K562 (cell line): Measurements from ENCODE around the gene AGAP3. TPM values are rescaled to one million over a fixed set of nuclear protein-coding genes. Genes with fewer than 3 reads are reported as not detected.

Experiments
- ATF1 ChIP-seq, 2 experiments: fragments of 450-650 bp in 1 of 2; IDR thresholded peaks; 2 replicates each; pipeline ENCODE4 v1.6.1; 2016; ENCODE audit warnings: missing compliant biosample characterization in 1 of 2, missing genetic modification characterization in 1 of 2
- GABPB1 ChIP-seq: sonication (generic); formaldehyde crosslinking; IDR thresholded peaks from 2 replicates; pipeline ENCODE4 v1.8.0; 2022; ENCODE audit warnings: mild to moderate bottlenecking, missing genetic modification reagents
- MEF2A ChIP-seq: IDR thresholded peaks from 2 replicates; pipeline ENCODE4 v1.6.1; 2011; ENCODE audit warnings: low read depth, mild to moderate bottlenecking, low read length, moderate library complexity; ENCODE audit not compliant: control insufficient read depth
- RBM39 ChIP-seq: fragments of 200-400 bp; formaldehyde crosslinking; optimal IDR thresholded peaks from 2 replicates; pipeline ENCODE3; 2018; ENCODE audit warnings: low read depth, low read length
- STAG1 ChIP-seq: sonication (generic); formaldehyde crosslinking; IDR thresholded peaks from 2 replicates; pipeline ENCODE4 v1.5.0; 2020; ENCODE audit warnings: missing genetic modification reagents, borderline replicate concordance
- TEAD2 ChIP-seq: fragments of 450-650 bp; IDR thresholded peaks from 2 replicates; pipeline ENCODE4 v1.6.1; 2016; ENCODE audit warnings: missing genetic modification characterization, control low read depth, missing compliant biosample characterization
- ZNF140 ChIP-seq: fragments of 250-450 bp; sonication (Bioruptor Pico); IDR thresholded peaks from 2 replicates; pipeline ENCODE4 v1.8.0; 2021; ENCODE audit warnings: moderate library complexity, mild to moderate bottlenecking, inconsistent platforms
- ZNF407 ChIP-seq: fragments of 450-650 bp; IDR thresholded peaks from 2 replicates; pipeline ENCODE4 v1.6.1; 2016; ENCODE audit warnings: low read depth
- polyA plus RNA-seq, 8 experiments: library from polyadenylated mRNA; depleted of rRNA in 4 of 8; stranded (reverse) in 5 of 8; unstranded in 3 of 8; fragments of >200 nt; fragmentation: Nextera tagmentation in 2 of 8; fragmentation: Illumina TruSeq in 1 of 8; extraction: Ambion mirVana in 2 of 8; extraction: Trizol in 1 of 8; gene quantifications; 2 replicates each; pipeline versions ENCODE4 v1.2.1 to v1.2.3, GENCODE V29; 2011 to 2014; ENCODE audit warnings: inconsistent platforms in 1 of 8, missing spikeins in 1 of 8
- total RNA-seq, 7 experiments: library from RNA; depleted of rRNA in 6 of 7; stranded (reverse); fragments of >200 nt in 6 of 7; fragmentation: Illumina TruSeq in 2 of 7; extraction: Trizol in 2 of 7; gene quantifications; 2 replicates each; pipeline versions ENCODE4 v1.2.1 to v1.2.3, GENCODE V29; 2011 to 2021; ENCODE audit warnings: low replicate concordance in 1 of 7
- TF ChIP-seq, protein P1 (sequence below): fragments of 250-450 bp; sonication (Bioruptor Pico); IDR thresholded peaks from 2 replicates; pipeline ENCODE4 v1.4.0; 2020
- TF ChIP-seq, protein P2 (sequence below): fragments of 250-450 bp; sonication (Bioruptor Pico); IDR thresholded peaks from 2 replicates; pipeline ENCODE4 v1.5.0; 2022; ENCODE audit warnings: mild to moderate bottlenecking

AGAP3 gene
- total and polyA plus RNA-seq, 9 of the 15 experiments (the other 6 are each of a cell fraction or from before 2014, with no cell fraction given): 3.4 to 208 (median 62.2) TPM

DNA sequence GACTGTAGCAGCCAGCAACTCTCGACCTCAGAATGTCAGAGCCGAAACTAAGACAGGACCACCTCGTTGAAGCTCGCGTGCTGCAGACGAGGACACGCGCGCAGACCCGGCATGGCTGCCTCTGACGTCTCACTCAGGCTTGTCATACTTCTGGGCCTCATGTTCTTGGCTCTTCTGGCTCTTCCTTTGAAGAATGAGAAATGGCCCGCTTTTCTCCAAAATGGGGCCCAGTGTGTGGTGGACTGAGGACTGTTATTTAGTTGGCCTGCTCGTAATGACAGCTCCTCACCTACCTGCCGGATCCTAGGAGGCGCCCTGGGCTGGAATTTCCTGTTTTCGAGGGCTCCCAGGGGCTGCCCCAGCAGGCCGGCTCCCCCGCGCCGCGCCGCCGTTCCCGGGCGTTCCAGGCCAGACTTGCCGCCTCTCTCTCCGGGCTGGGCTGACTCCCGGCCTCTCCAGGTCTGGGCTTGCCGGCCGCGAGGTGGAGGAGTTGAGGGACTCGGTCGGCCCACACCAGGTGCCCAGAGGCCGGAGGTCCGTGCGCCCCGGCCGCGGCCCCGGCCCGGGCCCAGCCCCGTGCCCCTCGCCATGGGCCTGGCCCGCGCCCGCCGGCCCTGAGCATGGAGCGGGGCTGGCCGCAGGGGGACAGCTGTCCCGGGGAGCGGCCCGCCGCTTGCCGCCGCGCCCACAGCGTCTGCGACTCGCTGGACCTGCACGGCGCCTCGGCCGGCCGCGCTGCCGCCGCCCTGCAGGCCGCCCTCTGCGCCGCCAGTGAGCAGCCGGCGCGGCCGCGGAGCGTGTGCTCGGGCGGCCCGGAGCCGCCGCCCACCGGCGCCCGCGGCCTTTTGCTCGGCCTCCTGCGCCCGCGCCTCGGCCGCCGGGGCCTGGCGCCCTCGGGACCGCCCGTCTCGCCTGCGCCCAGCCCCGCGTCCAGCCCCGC lies 28.1 kb downstream of the AGAP3 start (continued):
- TF ChIP-seq RBM39: no peak
- TF ChIP-seq, protein P1, sequence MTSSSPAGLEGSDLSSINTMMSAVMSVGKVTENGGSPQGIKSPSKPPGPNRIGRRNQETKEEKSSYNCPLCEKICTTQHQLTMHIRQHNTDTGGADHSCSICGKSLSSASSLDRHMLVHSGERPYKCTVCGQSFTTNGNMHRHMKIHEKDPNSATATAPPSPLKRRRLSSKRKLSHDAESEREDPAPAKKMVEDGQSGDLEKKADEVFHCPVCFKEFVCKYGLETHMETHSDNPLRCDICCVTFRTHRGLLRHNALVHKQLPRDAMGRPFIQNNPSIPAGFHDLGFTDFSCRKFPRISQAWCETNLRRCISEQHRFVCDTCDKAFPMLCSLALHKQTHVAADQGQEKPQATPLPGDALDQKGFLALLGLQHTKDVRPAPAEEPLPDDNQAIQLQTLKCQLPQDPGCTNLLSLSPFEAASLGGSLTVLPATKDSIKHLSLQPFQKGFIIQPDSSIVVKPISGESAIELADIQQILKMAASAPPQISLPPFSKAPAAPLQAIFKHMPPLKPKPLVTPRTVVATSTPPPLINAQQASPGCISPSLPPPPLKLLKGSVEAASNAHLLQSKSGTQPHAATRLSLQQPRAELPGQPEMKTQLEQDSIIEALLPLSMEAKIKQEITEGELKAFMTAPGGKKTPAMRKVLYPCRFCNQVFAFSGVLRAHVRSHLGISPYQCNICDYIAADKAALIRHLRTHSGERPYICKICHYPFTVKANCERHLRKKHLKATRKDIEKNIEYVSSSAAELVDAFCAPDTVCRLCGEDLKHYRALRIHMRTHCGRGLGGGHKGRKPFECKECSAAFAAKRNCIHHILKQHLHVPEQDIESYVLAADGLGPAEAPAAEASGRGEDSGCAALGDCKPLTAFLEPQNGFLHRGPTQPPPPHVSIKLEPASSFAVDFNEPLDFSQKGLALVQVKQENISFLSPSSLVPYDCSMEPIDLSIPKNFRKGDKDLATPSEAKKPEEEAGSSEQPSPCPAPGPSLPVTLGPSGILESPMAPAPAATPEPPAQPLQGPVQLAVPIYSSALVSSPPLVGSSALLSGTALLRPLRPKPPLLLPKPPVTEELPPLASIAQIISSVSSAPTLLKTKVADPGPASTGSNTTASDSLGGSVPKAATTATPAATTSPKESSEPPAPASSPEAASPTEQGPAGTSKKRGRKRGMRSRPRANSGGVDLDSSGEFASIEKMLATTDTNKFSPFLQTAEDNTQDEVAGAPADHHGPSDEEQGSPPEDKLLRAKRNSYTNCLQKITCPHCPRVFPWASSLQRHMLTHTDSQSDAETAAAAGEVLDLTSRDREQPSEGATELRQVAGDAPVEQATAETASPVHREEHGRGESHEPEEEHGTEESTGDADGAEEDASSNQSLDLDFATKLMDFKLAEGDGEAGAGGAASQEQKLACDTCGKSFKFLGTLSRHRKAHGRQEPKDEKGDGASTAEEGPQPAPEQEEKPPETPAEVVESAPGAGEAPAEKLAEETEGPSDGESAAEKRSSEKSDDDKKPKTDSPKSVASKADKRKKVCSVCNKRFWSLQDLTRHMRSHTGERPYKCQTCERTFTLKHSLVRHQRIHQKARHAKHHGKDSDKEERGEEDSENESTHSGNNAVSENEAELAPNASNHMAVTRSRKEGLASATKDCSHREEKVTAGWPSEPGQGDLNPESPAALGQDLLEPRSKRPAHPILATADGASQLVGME (CRISPR knock-in tag): no peak
- no peak for TF ChIP-seq ZNF140
- no peak for TF ChIP-seq ZNF407
- TF ChIP-seq ATF1 (CRISPR knock-in tag; IDR thresholded peaks at IDR 0.05): no peak
- TF ChIP-seq ATF1 (tag; IDR thresholded peaks at IDR 0.05): peak; percentile 53; the same call in 1 of the 2 replicates
- TF ChIP-seq MEF2A: no peak
- TF ChIP-seq GABPB1 (CRISPR knock-in tag): no peak
- TF ChIP-seq TEAD2 (tag): no peak
- TF ChIP-seq, protein P2, sequence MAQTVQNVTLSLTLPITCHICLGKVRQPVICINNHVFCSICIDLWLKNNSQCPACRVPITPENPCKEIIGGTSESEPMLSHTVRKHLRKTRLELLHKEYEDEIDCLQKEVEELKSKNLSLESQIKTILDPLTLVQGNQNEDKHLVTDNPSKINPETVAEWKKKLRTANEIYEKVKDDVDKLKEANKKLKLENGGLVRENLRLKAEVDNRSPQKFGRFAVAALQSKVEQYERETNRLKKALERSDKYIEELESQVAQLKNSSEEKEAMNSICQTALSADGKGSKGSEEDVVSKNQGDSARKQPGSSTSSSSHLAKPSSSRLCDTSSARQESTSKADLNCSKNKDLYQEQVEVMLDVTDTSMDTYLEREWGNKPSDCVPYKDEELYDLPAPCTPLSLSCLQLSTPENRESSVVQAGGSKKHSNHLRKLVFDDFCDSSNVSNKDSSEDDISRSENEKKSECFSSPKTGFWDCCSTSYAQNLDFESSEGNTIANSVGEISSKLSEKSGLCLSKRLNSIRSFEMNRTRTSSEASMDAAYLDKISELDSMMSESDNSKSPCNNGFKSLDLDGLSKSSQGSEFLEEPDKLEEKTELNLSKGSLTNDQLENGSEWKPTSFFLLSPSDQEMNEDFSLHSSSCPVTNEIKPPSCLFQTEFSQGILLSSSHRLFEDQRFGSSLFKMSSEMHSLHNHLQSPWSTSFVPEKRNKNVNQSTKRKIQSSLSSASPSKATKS (CRISPR knock-in tag): no peak
- TF ChIP-seq STAG1: 0 out of 2 replicates have a peak, but pooled peaks have one; percentile 9
